Heart right ventricle (tissue), 16 donors: ENCODE results near the gene INS. TPM values are rescaled to one million over a fixed set of nuclear protein-coding genes. Genes with fewer than 3 reads are reported as not detected.
"Not testable (repeated sequence)": the region's sequence is repeated elsewhere in the genome, so short reads cannot be mapped to it uniquely, and the experiment has no call there.

Experiments
- ATAC-seq, 8 donors: fragments of 200-7000 bp; cut with Tn5 transposase; one replicate each; pipeline ENCODE4 v1.9.1; 2020; ENCODE audit warnings: mild to moderate bottlenecking in 8 of 8, moderate library complexity in 8 of 8, moderate number of reproducible peaks in 1 of 8
- DNase-seq, 2 donors: peaks; one replicate each; pipeline ENCODE4 v3.0.0-alpha.2; 2020
- H3K27ac ChIP-seq, 10 donors: fragments of 200-600 bp; sonication (generic) in 2 of 10; one replicate each; pipeline versions ENCODE4 v1.5.0 to v1.8.0; 2020 to 2022; ENCODE audit warnings: mild to moderate bottlenecking in 3 of 10
- H3K27me3 ChIP-seq, 7 donors: fragments of 200-600 bp; one replicate each; pipeline ENCODE4 v1.8.0; 2021 to 2022; ENCODE audit warnings: mild to moderate bottlenecking in 2 of 7
- H3K36me3 ChIP-seq, 9 donors: fragments of 200-600 bp; sonication (generic) in 1 of 9; one replicate each; pipeline versions ENCODE4 v1.5.0 to v1.8.0; 2020 to 2022; ENCODE audit warnings: mild to moderate bottlenecking in 2 of 9
- H3K4me1 ChIP-seq, 9 donors: fragments of 200-600 bp; sonication (generic) in 1 of 9; one replicate each; pipeline versions ENCODE4 v1.5.0 to v1.8.0; 2020 to 2022; ENCODE audit warnings: mild to moderate bottlenecking in 4 of 9
- H3K4me3 ChIP-seq, 10 donors: fragments of 200-600 bp; sonication (generic) in 2 of 10; one replicate each; pipeline versions ENCODE4 v1.5.0 to v1.8.0; 2020 to 2022; ENCODE audit warnings: mild to moderate bottlenecking in 7 of 10, moderate library complexity in 2 of 10
- H3K9me3 ChIP-seq, 11 donors: fragments of 200-600 bp in 10 of 11; sonication (generic) in 2 of 11; one replicate each; pipeline versions ENCODE4 v1.5.0 to v1.8.0; 2013 to 2022; ENCODE audit warnings: mild to moderate bottlenecking in 2 of 11, control low read depth in 1 of 11, moderate library complexity in 1 of 11
- WGBS, 2 donors: extraction: QIAGEN DNeasy Blood & Tissue Kit; methylation state at CpG; one replicate each; pipeline ENCODE4 v1.1.7; 2013; ENCODE audit warnings: inconsistent platforms in 1 of 2; 5-methylcytosine and 5-hydroxymethylcytosine counted together
- intact Hi-C, 10 donors: fragments of 100-400 bp; cut with DNase I; formaldehyde crosslinking; loops; one replicate each; pipeline versions ENCODE4 v1.11.1 to v1.14.2; 2022
- polyA plus RNA-seq, 2 donors: library from polyadenylated mRNA; stranded (reverse); fragments of 200-250 nt; gene quantifications; one replicate each; pipeline ENCODE4 v1.2.3, GENCODE V29; 2013
- total RNA-seq, 10 donors: library from RNA; stranded (reverse); fragmentation: NEBNext Ultra II Directional in 3 of 10; extraction: Animal tissue kit (Norgen Biotek cat#: 25700) in 3 of 10; gene quantifications; one replicate each; pipeline versions ENCODE4 v1.2.1 to v1.2.4, GENCODE V29; 2021 to 2023
- TF ChIP-seq, protein P1 (sequence below), 9 donors: fragments of 200-600 bp; sonication (generic) in 2 of 9; IDR thresholded peaks; one replicate each; pipeline versions ENCODE4 v1.5.0 to v1.8.0; 2021 to 2022; ENCODE audit warnings: antibody characterized with exemption in 9 of 9, mild to moderate bottlenecking in 5 of 9, moderate library complexity in 1 of 9
- donor health status: Arrhythmogenic right ventricular cardiomyopathy.
- donor health status: ischemic (EF 13 %, LVEDD 7.1; RV severe dilation, severe dysfunction).
- donor health status: healthy with polysubstance abuse.
- donor health status: DM: no; HTN: yes; CAD: no.
- donor health status: DM: no; HTN: no; CAD: no.
- donor health status: ischemic (EF 25% LVEDD 6.9; RV normal size, moderate dysfunction).
- donor health status: ischemic (EF 25% LVEDD 5.7; RV mildly dilated, moderate dysfunction).
- donor health status: healthy.
- donor health status: DM: yes; HTN: yes; CAD: no.
- donor health status: Ischemic cardiomyopathy.
- donor health status: ischemic (EF 35%, LVEDD 5.7; RV mildly dilated, moderate dysfunction).
- donor health status: nonischemic (EF 11% LVEDD 7.7; RV severe dilation, severe dysfunction).
- donor health status: DM: yes; HTN: yes; CAD: no.
- donor health status: PGD.
- donor health status: ischemic (EF 29% LVEDD 5.4; RV normal size, mild dysfunction).
- donor health status: nonischemic (EF 23%, LVEDD 6.1; RV moderate dilation, normal function).

The INS gene
- total and polyA plus RNA-seq, 12 donors = 0.76 to 3.3 (median 1.0) TPM; not detected in 9

DNA sequence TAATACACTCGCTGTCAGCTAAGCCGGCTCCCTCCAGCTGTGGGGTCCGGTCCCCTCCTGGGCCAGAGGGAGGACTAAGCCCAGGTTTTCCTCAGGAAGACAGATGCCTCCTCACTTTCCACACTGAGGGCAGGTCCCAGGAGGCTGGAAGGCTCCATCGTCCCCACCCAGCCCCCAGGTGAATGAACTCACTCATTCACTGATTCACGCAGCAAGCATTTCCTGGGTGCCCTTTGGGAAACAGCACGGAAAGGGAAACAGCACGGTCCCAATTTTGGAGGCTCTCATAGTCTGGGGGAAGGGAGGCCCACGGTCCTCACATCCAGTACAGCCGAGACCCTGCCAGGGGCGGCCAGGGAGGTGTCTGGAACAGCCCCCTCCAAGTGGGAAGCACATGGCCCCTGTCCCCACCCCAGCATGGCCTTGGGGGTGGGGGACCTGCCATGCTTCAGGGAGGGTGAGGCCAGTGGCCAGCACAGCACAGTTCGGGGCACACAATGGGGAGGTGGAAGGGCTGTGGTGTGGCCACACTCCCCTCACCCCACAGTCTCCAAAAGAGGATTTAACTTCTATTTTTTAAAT is 19.9 kb upstream of the INS start:
- TF ChIP-seq, protein P1, sequence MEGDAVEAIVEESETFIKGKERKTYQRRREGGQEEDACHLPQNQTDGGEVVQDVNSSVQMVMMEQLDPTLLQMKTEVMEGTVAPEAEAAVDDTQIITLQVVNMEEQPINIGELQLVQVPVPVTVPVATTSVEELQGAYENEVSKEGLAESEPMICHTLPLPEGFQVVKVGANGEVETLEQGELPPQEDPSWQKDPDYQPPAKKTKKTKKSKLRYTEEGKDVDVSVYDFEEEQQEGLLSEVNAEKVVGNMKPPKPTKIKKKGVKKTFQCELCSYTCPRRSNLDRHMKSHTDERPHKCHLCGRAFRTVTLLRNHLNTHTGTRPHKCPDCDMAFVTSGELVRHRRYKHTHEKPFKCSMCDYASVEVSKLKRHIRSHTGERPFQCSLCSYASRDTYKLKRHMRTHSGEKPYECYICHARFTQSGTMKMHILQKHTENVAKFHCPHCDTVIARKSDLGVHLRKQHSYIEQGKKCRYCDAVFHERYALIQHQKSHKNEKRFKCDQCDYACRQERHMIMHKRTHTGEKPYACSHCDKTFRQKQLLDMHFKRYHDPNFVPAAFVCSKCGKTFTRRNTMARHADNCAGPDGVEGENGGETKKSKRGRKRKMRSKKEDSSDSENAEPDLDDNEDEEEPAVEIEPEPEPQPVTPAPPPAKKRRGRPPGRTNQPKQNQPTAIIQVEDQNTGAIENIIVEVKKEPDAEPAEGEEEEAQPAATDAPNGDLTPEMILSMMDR (IDR thresholded peaks at IDR 0.05) = no peak
- no peaks in the 10 kb centered on the region for H3K36me3 ChIP-seq
- H3K27ac ChIP-seq = no peak overlapping the region
- H3K27me3 ChIP-seq = peaks cover 0 to 59% (median 21%) of the 10 kb centered on the region in 7 donors
- 72 to 74% methylated on average over 11 of the region's 11 CpGs for WGBS, 2 donors
- H3K4me1 ChIP-seq = no peaks in the 10 kb centered on the region
- ATAC-seq (no peak), DNase-seq (no peak)
- H3K4me3 ChIP-seq = no peak overlapping the region
- H3K9me3 ChIP-seq = no peaks in the 10 kb centered on the region
- intact Hi-C loops = no loop called here

DNA sequence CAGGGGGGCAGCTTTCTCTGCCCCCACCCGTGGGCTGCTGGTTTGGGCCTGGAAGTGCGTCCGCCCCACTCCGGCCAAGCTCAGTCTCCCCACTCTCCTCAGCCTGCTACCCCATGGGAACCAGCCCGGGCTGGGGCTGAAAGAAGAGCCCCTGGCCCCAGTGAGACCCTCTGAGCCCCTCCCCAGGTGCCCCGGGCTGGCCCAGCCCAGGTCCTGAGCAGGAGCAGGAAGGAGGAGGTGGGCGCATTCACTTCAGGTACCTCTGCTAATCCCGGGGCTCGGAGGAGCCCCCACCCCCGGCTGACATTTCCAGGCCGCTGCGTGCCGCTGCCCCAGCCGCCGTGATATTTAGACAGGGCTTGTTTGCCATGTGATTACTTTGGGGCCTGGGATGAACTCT is 19.3 kb upstream of the INS start:
- ATAC-seq (no peak), DNase-seq (no peak)
- TF ChIP-seq, protein P1 (IDR thresholded peaks at IDR 0.05) = no peak
- no peaks in the 10 kb centered on the region for H3K9me3 ChIP-seq
- peaks cover 0 to 54% (median 20%) of the 10 kb centered on the region in 7 donors for H3K27me3 ChIP-seq
- intact Hi-C loops = no loop called here
- WGBS, 2 donors = 79 to 81% methylated on average over 15 of the region's 15 CpGs
- H3K36me3 ChIP-seq = no peaks in the 10 kb centered on the region
- H3K4me1 ChIP-seq = no peaks in the 10 kb centered on the region
- H3K27ac ChIP-seq = no peak overlapping the region
- no peak overlapping the region for H3K4me3 ChIP-seq

DNA sequence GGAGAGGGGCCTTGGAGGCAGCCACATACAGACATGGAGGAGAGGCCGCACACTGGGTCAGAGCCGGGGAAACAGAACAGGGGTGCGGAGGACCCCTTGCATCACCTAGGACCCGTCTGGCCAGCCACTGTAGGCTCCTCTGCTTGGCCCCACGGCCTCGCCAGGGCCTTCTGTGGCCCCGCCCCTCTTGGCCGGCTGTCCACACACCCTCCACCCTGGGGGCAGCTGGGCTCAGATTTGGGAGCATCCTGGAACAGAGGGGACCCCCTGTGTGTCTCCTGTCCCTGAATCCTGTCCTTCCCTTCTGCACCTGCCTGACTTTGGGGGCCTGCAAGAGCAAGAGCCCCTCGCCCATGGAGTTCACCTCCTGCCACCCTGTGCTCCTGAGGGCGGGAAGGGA is 18.5 kb upstream of the INS start:
- H3K4me1 ChIP-seq = no peaks in the 10 kb centered on the region
- H3K9me3 ChIP-seq = no peaks in the 10 kb centered on the region
- no peak for ATAC-seq
- 83 to 89% methylated on average over 10 of the region's 10 CpGs for WGBS, 2 donors
- H3K27me3 ChIP-seq = peaks cover 0 to 45% (median 16%) of the 10 kb centered on the region in 7 donors
- intact Hi-C loops = no loop called here
- H3K4me3 ChIP-seq = no peak overlapping the region
- H3K27ac ChIP-seq = no peak overlapping the region
- DNase-seq = no peak
- TF ChIP-seq, protein P1 (IDR thresholded peaks at IDR 0.05) = no peak
- no peaks in the 10 kb centered on the region for H3K36me3 ChIP-seq

DNA sequence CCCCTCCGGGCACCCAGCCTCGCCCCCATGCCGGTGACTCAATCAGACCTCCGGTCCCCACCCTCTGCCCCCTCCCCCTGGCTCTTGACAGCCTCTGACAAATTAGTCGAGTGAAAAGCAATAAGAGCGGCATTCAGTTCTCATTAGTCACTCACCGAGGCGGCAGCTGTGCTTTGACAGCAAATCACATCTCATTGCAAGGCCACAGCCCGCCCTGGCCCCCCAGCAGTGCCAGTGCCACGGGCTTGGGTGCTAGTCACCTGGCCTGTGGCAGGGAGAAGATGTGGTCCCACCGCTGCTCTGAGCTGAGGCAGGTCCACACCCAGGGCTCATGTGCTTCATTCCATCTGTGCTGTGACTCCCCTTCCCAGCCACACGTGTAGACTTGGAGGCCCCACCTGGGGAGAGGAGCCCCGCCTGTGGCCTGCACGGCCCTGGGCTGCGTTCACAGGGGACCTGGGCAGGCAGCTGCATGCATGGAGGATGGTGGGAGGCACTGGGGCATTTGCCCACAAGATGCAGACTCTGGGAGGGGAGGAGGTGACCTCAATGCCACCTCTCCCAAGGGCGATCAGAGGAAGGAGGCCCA is 18.0 kb upstream of the INS start:
- 58 to 65% methylated on average over 16 of the region's 16 CpGs for WGBS, 2 donors
- H3K4me1 ChIP-seq = no peaks in the 10 kb centered on the region
- peaks cover 0 to 44% (median 16%) of the 10 kb centered on the region in 7 donors for H3K27me3 ChIP-seq
- TF ChIP-seq, protein P1 (IDR thresholded peaks at IDR 0.05) = no peak
- no peak overlapping the region for H3K27ac ChIP-seq
- H3K4me3 ChIP-seq = no peak overlapping the region
- intact Hi-C loops = no loop called here
- ATAC-seq (no peak), DNase-seq (no peak)
- H3K9me3 ChIP-seq = no peaks in the 10 kb centered on the region
- no peaks in the 10 kb centered on the region for H3K36me3 ChIP-seq

DNA sequence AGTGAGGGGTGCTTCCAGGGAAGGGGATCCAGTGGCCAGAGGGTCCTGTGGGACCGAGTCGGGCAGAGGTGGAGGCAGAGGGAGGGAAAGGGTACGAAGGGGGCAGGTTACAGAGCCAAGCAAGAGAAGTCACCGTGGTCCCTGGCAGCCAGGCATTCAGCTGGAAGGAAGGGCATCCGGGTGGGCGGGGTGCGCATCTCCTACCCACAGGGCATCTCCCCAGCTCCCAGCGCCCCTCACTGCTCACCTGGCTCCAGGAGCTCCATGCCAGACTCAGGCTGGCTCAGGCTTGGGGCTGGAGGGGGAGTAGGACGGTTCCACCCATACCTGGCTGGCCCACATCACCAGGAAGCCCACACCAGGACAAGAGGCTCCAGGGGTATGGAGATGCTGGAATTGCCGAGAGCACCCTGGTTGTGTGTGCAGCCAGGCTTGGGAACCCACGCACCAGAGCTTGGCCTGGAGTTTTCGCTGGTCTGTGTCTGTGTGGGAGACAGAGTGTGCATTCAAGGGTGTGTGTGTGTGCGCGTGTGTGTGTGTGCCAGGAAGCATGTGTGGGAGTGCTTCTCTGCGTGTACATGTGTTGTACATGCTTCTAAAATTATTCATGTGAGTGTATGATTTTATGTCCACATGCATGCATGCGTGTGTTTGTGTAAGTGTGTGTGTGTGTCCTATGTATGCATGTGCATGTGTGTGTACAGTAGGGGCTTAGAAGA is 17.2 kb upstream of the INS start:
- peaks cover 0 to 40% (median 16%) of the 10 kb centered on the region in 7 donors for H3K27me3 ChIP-seq
- H3K27ac ChIP-seq, H3K9me3 ChIP-seq, H3K4me3 ChIP-seq, DNase-seq, intact Hi-C loops, H3K4me1 ChIP-seq, H3K36me3 ChIP-seq, ATAC-seq: not testable (repeated sequence)
- WGBS, 2 donors = 73 to 75% methylated on average over 15 of the region's 16 CpGs
